NCI-H748 treated with DMSO at 0.1 percent for 48 hours (cell line): Measurements from ENCODE around the gene CTIF.

Experiments
- DNase-seq: peaks from one replicate; lab custom pipeline; 2025; lab: John Stamatoyannopoulos, UW

CTIF gene

DNA sequence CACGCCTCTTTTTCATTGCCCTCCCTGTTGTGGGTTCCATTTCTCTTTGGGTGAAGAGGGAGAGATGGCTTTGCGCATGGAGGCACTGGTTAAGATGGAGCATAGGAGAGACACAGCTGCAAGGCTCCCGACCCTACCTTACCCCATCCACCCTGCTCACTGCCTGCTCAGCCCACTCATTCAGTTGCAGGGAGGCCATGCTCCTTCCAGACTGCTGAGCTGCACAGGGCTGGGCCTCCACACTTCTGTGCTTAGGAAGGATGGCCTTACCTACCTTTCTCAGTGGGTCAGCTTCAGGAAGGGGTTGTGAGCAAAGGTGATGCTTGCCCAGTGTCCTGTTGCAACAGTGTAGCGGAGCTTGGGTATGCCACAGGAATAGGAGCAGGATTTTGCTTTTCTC, 127.8 kb downstream of the CTIF start:
- DNase-seq = no peak

DNA sequence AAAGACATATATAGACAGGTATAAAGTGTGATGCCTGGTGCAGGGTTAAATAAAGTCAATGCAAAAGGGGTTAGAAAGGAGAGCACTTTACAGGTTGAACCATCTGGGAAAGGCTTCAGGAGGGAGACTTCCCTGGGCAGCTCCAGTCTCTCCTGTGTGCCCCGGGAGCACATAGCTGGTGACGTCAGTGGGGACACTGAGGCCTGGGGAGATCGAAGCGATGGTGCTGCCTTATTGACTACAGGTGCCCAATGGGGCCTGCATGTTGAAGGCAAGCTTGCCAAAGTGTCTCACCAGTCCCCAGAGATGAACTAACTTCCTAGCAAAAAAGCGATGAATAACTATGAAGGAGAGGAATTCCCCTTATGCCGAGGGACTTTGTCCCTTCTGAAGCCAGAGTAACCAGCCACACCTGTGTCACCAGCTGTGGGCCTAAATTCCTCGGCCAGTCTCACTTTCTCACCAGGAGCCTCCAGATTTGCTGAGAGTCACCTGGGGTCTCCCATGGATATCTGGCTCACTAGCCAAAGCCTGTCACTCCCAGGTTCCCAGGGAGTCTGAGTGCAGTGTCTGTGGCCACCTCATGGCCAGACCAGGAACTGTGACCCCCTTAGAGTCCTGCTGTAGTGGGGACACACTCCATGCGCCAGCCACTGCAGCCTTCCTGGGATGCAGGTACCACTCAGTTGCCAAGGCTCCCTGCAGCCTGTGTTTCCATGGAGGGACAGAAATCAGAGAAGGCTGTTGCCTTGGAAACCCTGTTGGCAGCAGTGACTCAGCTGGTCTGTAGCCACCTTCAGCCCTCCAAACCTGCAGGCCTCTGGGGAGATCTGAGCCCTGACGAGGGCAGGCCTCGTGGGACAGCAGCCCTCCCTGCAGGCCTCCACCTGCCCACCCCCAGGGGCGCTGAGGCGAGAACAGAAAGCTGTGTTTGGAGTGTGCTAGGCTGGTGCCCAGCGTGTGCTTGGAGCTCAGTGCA, 128.7 kb downstream of the CTIF start:
- peak; percentile 17 for DNase-seq

DNA sequence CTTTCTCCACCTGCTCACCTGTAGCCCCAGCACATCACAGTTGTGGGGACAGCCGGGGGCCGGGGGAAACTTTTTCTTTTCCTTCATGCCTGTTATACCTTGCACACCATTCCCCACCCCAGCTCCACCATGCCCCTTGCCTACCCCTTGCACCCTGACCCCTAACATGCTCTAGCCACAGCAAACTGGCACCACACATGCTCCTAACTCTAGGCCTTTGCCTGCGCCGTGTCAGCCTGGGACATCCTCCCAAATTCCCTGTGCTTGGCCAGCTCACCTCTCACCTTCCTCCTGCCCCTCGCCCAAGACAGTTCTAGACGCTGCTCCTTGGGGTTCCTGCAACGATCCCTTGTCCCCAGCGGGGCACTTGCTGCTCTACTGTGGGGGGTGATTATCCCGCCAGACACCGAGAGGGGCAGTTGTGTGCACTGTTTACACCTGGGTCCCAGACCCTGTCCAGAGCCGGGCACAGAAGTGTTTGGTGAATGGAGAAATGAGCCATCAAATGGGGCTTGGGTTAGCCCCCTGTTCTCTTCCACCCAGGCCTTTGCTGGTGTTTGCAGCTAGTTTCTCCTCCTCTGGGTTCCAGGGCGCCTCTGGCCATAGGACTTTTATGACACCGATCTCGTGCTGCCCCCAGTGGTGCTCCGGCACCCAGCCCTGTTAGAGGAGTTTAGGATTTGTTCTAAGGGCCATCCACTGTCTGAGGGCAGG, 129.8 kb downstream of the CTIF start:
- DNase-seq = no peak

DNA sequence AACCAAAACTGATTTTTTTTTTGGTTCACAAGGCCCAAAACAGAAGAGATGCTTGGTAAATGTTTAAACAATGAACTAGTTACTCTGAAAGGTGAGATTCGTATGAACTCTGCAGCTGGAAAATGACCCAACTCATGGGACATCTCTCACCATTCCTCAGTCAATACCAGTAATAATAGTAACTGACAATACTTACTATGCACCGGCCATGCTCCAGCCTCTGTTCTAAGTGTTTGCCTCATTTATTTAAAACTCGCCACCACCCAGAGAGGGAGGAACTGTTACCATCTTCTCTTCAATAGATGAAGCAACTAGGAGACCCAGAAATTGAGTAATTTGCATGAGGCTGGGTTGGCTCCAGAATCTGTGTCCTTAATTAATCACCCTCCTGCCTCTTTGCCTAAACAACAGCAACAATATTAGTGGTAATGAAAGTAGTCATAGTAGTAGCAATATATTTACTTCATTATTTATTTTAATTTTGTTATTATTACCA, 130.4 kb downstream of the CTIF start:
- DNase-seq = no peak

DNA sequence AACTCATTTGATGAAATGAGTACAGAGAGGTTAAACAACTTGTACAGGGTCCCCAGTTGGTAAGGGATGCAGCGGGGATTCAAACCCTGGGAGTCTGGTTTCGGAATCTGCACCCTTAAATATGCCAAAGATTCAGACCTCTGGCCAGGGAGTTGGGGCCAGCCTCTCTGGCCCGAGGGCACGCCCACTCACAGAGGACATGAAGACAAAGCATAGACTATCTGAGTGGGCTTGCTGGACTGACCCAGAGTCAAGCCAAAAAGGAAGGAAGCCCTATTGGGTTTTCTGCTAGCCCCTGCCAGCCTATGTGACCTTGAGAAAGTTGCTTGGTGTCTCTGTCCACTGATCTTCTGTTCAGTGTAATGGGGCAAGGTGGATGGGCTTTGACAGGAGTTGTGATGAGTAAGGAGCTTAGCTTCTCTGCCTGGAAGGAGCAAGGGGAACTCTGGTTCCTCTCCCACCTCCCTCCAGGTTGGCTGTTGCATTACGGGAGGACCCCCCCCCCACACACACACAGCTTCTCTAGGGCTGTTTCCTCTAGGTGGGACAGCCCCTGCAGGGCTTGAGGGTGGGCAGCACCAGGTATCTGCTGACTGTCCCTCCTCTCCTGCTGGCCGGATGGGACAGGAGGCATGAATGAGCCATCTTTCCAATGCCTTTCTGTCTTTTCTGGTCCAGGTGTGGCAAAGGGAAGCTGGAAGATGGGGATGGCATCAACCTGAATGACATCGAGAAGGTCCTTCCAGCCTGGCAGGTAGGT, 131.3 kb downstream of the CTIF start:
- DNase-seq = no peak

DNA sequence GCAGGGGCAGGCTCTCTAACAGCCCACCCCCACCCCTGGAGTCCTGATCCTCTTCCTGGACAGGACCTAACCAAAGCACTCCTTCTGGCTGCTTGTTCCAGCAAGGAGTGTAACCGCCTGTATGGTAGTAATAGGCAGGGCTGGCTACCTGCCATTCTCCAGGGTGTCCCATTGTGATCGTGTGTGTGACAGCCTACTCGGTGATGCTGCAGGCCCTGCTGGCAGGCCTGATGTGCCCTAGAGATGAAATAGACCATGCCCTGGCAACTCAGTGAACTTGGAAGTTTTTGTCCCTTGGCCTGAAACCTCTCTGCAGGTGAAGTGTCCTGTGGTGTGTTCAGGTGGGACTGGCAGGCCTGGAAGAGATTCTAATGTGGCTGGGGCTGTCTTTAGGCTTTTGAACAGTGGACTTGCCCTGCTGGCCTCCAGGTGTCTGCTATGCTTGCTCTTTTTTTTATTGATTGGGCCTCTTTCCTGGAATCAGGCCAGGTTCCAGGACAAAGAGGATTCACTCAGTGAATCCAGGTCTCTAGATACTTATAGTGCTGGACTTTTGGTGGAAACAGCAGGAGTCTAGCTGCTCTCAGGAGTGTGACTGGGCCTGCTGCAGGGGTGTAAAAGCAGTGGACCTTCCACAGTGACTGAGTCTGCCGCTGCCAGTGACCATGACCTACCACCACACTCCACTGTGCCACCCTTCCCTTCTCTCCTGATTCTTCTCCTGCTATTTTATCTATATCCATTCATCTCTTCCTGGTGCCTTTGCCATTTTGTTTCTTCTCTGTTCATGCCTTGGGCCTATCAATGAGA, 132.1 kb downstream of the CTIF start:
- DNase-seq = no peak

DNA sequence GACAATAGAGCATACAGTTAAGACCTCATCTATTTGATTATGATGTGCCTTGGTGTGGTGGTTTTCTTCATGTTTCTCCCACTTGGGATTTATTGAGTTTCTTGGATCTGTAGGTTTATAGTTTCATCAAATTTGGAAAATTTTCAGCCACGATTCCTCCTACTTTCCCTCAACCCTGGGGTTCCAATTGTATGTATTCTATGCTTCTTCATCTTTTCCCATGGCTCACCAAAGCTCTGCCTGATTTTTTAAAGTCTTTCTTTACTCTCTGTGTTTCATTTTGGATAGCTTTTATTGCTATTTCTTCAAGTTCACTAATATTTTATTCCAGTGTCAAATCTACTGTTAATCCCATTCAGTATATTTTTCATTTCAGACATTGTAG, 132.7 kb downstream of the CTIF start:
- no peak for DNase-seq

DNA sequence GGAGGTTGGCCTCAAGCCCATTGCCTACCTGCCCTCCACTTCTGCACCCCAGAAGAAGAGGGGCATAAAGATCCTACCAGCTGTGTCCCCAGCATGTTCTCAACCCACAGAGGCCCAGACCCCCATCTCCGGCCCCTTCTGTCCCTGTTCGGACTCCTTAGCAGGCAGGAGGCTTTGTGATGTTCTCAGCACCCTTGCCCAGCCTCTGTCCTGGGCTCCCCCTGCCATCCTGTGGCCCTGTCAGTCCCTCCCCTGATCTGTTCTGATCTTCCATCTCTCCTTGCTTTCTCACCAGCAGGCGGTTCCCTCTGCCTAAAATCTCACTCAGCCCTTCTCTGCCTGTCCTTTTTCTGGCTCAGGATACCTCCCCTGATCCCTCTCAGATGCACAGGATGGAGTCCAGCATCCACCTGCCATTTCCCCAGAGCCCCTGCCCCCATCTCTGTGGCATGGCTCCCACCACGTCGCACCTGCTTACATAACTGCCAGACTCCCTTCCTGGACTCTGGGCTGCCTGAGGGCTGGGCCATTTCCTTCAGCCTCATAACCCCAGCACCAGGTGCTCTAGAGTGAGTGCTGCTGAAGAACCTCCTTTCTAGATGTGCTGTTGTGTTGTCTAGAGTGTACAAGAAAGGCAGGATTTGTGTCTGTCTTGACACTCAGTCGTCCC, 134.0 kb downstream of the CTIF start:
- DNase-seq = no peak

DNA sequence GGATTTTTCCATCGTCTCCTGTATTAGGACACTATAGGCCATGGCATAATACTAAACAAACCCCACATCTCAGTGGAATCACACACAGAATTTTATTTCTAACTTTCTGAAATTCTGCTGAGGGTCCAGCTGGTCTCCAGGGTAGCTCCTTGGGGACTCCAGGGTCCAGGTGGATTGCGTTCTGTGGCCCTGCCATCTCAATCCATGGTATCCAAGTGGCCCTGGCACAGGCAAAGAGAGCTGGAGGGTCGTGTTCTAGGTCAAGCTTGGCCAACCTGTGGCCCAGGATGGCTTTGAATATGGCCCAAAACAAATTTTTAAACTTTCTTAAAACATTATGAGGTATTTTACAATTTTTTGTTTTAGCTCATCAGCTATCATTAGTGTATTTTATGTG, 134.6 kb downstream of the CTIF start:
- no peak for DNase-seq

DNA sequence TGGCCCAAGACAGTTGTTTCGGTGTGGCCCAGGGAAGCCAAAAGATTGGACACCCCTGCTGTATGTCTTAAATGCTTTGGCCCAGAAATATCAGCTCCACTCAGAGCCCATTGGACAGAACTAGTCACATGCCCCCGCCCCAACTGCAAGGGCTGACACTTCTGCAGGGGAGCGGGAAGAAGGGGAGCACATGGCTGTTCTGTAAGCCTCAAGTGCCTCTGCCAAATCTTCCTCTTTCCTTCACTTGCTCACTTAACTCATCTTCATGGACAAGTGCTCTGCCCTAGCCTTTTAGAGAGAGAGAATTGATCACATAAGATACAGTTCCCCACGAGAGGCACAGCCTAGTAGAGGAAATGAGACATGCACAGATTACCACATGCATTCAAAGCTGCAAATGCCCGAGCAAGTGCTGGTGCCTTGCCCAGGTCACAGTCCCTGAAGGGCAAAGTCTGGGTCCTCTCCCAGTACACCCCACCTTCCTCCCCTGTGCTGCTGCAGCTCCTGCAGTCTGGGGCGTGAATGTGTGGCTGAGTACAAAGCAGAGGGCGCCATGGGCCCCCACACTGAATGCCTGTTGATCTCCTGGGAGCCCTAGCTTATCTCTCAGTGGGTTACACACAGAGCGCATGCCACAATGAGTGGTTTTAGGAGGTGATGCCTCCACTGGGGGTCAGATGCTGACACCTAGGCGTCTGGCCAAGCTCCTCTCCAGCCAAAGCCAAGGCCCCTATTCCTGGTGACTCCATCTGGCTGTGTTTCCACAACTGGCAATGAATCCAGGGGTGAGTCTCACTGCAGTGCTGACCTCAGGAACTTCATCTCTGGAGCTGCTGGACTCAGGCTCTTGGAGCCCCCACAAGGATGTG, 135.3 kb downstream of the CTIF start:
- DNase-seq = no peak

DNA sequence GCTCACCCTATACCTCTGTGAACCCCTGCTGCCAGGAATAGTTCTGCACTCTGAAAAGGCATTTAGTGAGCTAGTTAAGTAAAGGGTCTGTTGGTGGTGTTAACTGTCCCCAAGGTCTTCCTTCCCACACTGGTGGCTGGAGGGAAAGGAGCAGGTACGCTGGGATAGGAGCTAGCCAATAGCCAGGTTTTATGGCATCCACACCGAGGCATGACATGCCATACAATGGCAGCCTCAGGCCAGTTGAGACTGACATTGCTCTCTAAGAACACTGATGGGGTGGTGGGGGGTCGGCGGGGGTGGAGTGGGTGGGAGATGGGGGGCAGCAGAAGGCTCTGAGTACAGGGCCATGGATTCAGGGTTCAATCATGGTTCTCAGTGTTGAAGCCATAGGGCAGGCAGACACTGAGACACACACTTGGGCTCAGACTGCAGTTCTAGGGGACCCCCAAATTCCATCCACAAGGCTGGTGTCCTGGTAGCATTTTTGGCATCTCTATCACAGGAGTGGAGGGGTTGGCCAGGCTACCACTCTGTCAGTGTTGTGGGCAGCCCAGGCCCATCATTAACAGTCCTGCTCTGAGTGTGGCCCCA, 136.0 kb downstream of the CTIF start:
- no peak for DNase-seq

DNA sequence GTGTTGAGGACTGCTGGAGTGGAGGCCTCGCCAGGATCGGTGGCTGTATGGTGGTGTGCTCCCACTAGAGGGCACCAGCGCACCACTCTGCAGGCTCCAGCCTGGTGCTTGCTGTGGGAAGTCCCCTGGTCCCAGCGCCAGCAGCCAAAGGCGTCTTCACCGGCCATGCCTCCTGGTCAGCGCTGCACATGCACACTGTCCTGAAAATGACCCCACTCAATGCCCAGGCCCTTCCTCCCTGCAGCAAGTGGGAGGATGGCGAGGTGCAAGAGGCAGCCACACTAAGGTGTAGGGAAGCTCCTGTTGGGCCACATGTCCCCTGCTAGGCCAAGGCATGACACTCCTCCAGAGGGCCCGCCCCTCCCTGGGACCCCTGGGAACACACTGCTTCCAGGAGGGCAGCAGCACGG, 136.5 kb downstream of the CTIF start:
- DNase-seq = peak; percentile 27

DNA sequence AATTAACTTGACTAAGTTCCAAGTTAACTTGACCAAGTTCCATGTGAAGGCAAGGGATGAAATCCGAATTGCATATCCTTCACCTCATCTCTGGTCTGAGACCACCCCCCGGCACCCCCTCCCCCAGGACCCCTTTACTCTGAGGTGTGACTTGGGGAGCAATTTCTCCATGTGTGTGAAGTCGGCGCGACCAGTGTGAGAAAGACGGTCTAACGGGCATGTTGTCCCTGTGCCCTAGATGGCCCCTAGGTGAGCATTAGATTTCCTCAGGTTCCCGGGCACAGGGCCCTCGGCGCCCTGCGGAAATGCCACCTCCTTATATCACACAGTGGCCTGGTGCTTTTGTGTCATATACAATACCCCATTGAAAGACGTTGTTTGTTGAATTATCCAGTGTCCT, 137.1 kb downstream of the CTIF start:
- no peak for DNase-seq

DNA sequence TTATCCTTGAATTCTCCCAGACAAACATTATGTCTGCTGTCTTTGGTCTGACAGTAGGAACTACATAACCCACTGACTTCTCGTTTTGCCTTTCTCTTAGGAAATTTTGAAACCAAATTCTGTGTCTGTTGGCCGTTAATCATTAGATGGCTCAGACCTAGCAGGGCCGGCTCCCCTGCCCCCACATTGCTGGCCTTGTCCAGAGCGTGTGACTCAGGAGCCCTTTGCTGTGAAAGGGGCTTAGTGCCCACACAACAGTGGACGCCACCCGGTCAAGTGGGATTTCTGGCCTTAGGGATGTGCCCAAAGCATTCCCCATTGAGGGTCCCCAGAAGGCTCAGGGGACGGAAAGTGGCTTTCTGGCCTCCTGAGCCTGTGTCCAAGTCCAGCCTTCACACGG, 137.5 kb downstream of the CTIF start:
- no peak for DNase-seq

DNA sequence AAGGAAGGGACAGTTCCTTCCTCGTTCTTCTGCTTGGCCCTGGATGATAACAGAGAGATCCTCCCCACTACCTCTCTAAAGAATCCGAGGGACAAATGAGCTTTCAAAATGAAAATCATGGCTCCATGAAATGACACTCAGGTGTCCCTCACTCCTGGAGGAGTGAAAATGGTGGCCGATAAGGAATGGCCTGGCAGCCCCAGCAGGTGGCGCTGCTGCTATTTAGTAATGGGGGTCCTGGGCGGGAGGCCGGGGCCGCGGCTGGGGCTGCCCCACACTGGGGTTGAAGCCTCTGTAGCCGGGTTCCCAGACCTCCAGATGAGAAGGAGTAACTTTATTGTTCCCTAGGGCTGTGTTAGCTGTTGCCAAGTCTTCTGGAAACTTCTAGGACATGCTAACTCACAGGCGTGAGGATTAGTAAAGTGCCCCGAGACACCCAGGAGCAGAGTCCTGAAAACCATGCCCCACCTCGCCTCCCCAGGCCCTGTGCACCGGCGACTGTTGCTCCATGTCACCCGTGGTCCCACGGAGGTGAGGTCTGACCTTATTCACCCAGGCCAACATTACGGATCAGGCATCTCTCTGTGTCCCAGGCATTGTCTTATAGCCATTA, 138.0 kb downstream of the CTIF start:
- DNase-seq = peak; percentile 65

DNA sequence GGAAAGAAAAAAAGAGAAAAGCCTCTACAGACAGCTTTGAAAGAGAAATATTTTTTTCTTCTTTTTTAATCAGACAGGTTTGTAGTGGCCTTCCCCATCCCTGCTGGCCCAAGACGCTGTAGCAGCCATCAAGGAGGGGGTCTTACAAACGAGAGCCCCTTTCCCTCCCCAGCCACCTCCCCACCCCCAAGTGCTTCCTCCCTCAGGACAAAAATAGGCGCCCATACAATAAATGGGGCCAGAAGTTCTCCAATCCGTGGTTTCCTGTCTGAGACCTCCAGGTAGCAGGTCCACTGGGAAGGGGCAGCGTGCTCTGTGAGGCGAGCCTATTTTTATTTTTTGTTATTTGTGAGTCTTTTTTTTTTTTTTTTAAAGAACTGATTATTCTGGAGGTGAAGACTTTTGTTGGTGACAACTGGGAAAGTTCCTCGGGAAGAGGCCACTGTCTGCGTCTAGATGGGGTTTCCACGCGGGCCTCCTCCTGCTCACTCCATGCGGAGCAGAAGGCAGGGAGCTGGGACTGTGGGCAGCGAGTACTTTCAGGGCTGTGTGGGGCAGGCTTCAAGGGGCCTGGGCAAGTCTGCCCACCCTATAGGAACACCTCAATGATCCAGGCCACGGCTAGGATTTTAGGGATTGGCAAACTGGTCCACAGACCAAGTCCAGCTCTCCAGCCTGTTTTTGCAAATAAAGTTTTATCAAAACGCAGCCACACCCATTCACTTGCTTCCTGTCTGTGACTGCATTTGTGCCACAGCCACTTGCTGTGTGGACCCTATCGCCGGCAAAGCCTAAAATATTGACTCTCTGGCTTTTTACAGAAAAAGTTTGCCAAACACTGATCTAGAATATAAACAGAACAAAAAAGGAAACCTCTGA, 139.6 kb downstream of the CTIF start:
- no peak for DNase-seq

DNA sequence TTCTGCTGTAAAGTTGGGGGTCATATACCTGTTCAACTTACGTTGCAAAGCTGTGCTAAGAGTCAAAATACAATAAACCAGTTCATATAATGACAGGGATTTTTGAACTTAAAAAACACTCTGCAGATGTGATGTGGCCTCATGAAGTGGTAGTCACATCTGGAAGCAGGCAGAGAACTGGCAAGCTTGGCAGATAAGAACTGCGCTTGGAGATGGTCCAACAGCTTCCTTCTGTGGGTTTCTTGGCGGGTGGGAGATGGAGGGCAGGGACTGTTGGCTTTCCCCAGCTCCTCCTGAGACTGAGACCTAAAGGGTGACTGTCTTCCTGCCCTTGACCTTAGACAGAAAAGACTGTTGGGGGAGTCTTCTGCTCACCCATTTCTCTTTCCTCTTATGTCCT, 140.4 kb downstream of the CTIF start:
- no peak for DNase-seq
